GDM1 (cell line): ENCODE measurements around the gene CD19.
"Not testable (repeated sequence)": the region's sequence is repeated elsewhere in the genome, so short reads cannot be mapped to it uniquely, and the experiment has no call there.

Experiments
- DNase-seq: peaks from one replicate; lab custom pipeline; 2025; lab: John Stamatoyannopoulos, UW

Gene CD19

DNA sequence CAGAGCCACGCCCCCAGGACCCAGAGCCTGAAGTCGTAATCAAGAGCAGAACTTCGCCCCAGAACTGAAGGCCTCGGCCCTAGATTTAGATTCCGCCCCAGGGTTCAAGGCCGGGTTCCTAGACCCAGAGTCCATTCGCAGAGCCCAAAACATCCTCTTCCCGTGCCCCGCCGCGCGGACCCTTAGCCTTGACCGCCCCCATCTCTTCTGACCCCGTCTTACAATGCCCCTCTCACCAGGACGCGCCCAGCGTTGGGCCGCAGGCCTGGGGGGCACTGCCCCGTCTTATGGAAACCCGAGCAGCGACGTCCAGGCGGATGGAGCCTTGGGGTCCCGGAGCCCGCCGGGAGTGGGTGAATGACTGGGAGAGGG, 5.0 kb downstream of the CD19 start:
- DNase-seq: no peak

DNA sequence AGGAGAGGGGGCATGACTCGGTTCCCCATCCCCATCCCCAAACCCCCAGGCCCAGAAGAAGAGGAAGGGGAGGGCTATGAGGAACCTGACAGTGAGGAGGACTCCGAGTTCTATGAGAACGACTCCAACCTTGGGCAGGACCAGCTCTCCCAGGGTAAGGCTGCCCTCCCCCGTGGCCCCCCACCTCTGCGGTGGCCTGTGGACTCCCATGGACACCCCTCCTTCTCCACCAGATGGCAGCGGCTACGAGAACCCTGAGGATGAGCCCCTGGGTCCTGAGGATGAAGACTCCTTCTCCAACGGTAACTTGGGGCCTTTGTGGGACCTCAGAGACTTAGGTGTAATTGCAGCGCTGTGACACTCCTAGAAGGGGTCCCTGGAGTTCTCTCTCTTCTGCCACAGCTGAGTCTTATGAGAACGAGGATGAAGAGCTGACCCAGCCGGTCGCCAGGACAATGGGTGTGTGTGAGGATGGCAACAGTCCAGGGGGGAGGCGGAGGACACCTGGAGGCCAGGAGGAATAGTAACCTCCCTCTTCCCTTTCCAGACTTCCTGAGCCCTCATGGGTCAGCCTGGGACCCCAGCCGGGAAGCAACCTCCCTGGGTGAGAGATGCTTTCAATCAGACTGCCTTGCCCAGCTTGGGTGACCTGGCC, 5.6 kb downstream of the CD19 start:
- DNase-seq: no peak

DNA sequence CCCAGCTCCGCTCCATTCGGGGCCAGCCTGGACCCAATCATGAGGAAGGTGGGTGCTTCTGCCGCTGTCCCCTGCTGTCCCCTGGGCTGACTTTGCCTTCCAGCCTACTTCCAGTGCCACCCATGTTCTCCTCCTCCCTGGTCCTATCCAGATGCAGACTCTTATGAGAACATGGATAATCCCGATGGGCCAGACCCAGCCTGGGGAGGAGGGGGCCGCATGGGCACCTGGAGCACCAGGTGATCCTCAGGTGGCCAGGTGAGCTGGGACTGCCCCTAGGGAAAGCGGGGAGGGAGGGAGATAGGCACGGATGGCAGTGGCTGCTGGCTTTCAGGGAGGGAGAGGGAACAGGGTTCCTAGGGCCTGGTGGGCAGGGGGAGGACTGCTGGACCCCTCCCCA, 7.0 kb downstream of the CD19 start:
- no peak for DNase-seq

- not testable (repeated sequence) for DNase-seq
Measured at GRCh38 chr16:28939825-28940224, 8.1 kb downstream of the CD19 start.

DNA sequence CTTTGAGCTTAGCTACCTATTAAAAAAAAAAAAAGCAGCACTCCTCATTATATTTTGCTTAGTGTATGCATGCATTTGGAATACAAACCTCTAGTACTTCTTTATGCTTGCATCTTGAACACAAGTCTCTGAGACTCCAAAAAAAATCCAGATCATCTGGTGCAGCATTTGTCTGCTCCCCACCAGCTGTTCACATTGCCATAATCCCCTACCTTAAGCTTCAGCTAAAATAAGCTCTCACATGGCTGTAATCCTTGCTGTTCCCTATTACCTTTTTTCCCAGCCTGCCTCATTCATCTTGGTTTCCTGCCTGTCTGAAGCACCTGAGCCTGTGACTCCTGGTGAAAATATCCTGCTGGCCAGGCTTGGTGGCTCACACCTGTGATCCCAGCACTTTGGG, 11.5 kb downstream of the CD19 start:
- no peak for DNase-seq

DNA sequence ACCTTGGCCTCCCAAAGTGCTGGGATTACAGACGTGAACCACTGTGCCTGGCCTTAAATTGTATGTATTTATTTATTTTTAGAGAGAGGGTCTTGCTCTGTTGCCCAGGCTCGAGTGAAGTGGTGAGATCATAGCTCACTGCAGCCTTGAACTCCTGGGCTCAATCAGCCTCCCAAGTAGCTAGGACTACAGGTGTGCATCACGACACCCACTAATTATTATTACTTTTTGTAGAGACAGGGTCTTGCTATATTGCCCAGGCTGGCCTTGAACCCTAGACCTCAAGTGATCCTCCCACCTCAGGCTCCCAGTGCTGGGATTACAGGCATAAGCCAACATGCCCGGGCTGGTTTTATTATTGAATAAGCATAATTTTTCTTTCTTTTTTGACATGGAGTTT, 14.9 kb downstream of the CD19 start:
- DNase-seq: no peak

- DNase-seq: peak; percentile 99
Measured at GRCh38 chr16:28950648-28951409, 19.1 kb downstream of the CD19 start, which contains the start of gene NFATC2IP. Gene NFATC2IP, plus strand, starts transcription at chr16:28950937. Its CDS starts 75 bp downstream, at chr16:28951012.

DNA sequence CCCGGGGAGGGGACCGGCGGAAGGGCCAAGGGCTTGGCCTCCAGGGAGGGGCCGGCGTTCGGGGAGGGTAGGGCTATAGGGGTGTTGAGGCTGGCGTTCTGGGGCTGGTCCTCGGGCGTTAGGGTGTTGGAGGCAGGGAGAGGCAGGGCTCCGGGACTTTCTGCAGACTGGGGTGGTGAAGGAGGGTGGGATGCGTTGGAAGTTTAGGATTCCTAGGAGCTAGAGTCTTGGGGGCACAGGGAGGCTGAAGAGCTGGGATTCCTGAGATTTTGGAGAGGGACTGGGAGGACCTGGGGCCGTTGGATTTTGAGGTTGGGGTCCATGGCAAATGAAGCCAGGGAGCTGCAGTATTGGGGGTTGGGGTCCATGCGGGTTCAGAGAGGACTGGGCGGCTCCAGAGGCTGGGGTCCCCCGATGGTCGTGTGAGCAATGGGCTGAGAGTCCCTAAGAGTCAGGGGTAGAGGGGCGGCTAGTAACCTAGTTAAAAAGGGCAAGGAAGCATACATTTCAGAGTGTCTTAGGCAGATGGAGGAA, 19.7 kb downstream of the CD19 start:
- no peak for DNase-seq

DNA sequence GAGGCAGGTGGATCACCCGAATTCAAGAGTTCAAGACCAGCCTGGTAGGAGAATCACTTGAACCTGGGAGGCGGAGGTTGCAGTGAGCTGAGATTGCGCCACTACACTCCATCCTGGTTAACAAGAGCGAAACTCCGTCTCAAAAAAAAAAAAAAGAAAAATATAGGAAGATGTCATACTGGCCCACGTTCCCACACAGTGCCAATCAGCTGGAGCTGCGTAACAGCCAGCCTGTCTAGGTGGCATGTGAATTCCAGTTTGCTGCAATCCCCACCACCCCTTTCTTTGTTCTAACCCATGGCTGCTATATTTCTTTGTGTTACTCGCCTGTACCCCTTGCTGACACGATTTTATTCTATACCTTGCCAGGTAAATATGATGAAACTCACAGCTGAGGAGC, 26.4 kb downstream of the CD19 start:
- no peak for DNase-seq

DNA sequence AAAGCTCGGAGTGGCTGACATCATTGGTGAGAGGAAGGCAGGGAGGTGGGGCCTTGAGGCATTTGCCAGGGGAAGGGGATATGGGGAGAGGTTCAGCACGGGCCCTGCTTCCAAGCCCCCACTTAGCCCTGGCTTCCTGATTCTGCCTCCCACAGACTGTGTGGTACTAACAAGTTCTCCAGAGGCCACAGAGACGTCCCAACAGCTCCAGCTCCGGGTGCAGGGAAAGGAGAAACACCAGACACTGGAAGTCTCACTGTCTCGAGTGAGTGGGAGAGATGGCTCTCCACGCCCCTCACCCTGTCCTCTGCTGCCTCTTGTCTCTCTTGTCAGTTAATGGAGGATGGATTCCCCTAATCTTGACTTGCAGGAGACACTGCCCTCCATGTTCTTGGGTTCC, 27.1 kb downstream of the CD19 start:
- DNase-seq: no peak

DNA sequence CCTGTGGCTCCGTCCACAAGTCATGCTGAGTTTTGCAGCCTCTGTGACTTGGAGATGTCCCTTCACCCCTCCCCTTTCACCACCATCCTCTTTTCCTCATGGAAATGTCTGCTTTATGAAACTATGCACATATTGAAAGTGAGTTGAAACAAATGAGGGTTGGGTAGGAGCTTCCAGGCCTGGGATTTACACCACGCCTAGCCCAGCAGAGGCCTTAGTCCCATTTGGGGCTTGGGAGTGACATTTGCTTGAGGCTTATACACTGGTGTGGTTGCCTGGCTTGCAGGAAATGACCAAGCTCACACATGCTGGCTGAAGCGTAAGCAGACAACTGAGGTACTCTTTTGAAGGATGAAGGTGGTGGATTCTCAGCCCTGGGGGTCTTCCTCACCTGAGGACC, 32.3 kb downstream of the CD19 start:
- DNase-seq: no peak

GRCh38 chr16:28964496-28964895, 32.7 kb downstream of the CD19 start:
- no peak for DNase-seq

DNA sequence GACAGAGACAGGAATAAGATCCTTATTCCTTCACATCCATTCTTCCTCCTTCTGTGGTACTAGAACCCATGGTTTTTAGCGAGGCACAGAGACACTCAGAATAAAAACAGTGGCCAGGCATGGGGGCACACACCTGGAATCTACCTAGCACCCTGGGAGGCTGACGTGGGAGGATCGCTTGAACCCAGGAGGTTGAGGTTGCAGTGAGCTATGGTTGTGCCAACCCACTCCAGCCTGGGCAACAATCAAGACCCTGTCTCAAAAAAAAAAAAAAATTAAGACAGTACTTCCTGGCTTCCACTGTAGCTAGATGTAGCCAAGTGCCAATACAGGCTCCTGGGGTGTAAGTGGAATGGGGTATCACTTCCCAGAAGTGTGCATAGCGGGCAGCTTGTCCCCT, 35.4 kb downstream of the CD19 start:
- no peak for DNase-seq

- DNase-seq: not testable (repeated sequence)
Measured at GRCh38 chr16:28969696-28970095, 37.9 kb downstream of the CD19 start.

DNA sequence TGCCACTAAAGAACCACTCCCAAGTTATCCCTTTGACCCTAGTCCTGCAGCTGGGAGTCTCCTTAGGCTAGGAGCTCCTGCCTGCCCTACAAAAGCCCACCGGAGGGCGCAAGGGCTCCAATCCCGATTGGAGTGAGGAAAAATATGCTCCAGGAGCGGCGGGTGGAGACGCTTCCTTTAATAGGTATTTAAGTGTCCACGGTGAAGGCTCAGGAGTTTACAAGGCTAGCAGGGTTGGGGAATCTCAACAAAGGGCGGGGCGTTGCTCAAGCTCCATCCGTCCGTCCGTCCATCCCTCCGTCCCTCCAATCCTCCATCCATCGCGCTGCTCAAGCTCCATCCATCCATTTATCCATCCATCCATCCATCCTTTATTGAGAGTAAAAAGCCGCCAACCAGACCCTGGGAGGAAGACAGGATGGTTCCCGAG, 42.3 kb downstream of the CD19 start:
- peak; percentile 22 for DNase-seq

GRCh38 chr16:28974437-28975157, 42.8 kb downstream of the CD19 start, which contains the start of gene SPNS1:
Gene SPNS1, plus strand, starts transcription at chr16:28974778. Its CDS starts 374 bp downstream, at chr16:28975152.
- DNase-seq: peak; percentile 90

DNA sequence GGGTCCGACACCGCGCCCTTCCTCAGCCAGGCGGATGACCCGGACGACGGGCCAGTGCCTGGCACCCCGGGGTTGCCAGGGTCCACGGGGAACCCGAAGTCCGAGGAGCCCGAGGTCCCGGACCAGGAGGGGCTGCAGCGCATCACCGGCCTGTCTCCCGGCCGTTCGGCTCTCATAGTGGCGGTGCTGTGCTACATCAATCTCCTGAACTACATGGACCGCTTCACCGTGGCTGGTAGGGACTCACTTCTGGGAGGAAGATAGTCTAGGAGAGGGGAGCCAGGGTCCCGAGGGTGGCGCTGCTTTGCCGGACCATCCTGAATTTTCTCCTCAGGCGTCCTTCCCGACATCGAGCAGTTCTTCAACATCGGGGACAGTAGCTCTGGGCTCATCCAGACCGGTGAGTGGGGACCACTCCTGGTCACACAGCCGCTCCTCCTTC, 43.4 kb downstream of the CD19 start:
- DNase-seq: no peak

DNA sequence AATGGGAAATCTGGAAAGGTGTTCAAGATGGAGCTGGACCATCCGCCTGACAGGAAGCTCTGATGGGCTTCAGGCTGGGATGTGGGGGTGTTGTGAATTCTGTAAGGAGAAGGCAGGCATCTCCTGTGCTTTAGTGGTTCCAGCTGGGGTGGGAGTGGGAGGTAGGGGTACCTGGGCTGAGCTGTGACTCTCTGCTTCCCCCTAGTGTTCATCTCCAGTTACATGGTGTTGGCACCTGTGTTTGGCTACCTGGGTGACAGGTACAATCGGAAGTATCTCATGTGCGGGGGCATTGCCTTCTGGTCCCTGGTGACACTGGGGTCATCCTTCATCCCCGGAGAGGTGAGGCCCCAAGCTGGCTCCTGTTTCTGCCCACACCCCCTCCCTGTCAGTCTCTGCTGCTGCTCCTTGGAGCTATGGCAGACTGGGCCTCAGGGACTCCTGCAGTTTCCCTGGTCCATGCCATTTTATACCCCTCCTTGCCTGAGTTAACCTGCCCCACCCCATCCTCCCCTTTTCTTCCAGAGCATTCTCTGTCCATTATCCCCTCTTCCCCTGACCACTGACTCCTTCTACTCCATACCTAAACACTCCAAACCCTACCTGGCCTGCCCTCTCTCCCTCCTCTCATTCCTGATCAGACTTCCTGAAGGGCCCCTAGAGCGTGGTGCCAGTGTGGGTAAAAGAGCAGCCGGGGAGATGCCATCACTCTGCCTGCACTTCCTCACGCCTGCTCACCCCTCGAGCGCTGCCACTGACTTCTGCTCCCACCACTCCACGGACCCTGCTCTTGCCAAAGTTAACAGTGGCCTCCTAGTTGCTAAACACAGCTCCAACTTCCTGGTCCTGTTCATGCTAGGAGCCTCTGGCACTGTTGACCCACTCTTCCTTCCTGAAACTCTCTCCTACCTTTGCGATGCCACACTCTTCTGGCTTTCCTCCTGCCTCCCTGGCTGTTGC, 46.2 kb downstream of the CD19 start:
- DNase-seq: no peak

GRCh38 chr16:28980330-28980729, 48.6 kb downstream of the CD19 start:
- DNase-seq: not testable (repeated sequence)

DNA sequence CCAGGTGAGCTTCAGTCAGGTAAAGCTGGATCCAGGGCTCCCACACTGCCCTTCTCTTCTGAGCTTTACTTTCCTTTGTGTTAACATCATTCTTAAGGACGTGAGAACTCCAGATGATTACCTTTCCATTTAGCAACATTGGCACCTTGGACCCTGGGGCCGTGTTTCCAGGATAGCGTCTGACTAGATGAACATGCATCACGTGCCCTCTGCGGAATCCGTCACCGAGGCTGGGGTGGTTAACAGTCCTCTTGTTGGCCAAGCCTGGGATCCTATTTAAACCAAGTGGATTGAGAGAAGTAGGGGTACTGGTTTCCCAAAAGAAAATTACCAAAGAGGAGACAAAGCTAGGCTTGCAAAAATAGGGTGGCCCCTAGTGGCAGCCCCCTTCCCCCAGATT, 49.2 kb downstream of the CD19 start:
- DNase-seq: no peak

DNA sequence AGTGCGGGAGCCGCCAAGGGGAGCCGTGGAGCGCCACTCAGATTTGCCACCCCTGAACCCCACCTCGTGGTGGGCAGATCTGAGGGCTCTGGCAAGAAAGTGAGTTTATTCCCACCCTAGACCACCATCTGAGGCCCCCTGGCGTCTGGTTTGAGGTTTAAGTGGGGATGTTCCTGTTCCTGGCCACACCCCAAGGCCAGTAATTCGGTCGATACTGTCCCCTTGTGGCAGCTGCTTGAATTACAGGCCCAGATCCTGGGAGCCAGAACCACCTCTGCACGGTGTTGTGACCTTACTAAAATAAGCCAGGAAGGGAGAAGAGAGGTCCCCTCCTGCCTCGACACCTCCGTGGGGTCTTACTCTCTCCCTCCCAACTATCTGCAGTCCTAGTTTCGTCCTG, 49.7 kb downstream of the CD19 start:
- no peak for DNase-seq
